Ecto neural progenitor cell (in vitro differentiated cells): ENCODE data around the gene DOCK4.

ENCODE experiments used
- DNase-seq: peaks from one replicate; pipeline ENCODE4 v3.0.0-alpha.2; 2018; ENCODE audit warnings: low spot score

The DOCK4 gene

DNA sequence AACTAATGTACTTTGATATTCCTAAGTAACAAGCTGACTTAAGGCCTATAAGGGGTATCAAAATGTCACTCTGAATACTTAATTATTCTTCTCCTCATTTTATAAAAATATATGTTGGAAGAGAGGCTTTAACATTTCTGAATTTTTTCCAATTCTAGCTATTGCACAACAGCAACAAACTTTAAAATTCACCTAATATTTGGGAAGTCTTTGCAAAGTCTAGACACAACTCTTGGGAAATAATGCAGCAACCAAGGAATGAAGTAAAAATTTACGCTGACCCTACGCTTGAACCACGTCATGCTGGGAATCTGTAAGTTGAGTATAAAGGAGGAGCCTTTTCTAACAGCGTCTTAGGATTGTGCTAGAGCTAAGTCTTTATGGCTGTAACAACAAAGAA is 400.0 kb downstream of the DOCK4 start:
- DNase-seq: no peak

DNA sequence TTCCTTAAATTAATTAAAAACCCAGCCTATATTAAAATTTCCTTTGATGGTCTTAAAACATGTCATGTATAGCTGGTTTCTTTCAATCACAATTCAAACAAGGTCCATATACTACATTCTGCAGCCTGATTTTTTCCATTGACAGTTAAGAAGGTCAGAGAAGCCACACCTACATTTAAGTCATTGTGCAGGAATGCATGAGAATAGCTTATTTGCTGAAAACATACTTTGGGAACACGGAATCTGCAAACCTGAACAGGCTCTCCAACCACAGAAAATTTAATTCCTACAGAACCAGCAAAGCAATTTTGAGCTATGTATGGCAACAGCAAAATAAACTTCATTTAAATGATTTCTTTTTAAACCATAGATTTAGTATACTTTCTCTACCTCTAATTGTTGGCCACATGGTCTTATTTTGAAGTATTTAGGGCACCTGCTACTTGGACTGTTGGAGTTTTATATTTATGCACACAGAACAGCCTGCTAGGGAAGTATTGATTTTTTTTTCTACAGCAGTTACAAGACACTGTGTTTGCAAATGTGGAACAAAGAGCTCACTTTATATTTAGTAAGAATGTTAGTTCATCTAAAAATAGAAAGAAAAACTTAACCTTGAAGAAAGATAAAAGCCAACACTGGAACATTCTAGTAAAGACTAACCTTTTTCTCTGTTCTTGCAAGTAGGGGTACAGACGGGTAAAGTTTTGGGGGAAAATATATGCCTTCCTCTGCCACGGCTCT is 403.0 kb downstream of the DOCK4 start:
- no peak for DNase-seq

DNA sequence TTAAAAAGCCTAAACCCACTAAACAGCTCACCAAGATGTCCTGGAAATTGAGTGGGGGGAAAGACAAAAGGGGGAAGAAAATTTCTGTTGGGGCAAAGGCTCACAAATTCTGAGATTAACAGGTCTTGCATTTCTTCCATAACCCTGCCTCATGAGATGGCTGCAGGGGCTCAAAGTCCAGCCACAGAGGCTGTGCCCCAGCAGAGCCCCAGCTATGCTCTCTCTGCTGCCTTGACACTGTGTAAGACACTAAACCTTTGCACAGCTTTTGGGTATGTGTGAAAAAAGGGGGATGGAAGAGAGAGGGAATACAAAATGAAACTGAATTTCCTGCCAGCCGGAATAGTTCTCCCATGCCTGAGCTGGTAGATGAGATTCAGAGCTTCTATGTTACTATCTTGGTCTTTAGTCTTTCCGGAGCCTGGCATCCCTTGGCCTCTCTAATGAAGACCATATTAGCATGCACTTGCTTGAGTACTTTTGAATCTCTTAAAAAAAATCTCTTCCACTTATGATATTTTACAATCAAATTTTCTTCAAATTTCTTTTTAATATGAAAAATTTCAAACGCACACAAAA is 403.9 kb downstream of the DOCK4 start:
- DNase-seq: no peak

DNA sequence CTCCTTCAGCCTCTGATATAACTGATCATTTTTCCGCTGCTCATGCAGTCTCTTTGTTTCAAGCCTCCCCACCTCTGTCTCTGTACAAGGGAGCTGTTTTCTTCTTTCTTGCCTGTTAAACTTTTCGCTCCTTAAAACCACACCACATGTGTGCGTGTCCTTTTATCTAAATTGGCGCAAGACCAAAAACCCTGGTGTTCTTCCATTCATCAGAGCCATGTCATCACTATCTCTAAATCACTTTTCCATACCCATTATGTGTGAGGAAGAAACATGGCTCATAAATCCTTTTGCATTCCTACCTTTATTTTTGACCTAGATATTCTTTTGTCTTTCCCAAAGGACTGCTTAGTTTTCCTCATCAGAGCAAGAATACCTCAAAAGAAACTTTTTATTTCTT is 404.9 kb downstream of the DOCK4 start:
- DNase-seq: no peak

DNA sequence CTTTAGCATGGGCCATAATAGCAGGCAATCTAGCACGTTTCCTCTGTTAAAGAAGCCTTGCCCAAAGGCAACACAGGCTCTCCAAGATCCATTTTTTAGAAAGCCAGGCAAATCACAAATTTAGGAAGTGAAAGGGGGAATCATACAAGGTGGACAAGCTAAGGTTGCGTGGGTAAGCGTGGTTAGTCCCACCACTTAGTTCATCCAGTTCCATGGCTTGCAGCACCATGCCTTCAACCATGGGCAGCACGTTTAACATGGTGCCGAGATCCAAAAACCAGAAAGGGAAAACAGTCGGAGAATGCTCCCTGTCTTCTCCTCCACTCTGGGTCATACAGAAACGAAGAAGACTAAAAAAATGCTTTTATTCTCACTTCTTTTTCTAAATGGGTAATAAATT is 409.5 kb downstream of the DOCK4 start:
- no peak for DNase-seq

DNA sequence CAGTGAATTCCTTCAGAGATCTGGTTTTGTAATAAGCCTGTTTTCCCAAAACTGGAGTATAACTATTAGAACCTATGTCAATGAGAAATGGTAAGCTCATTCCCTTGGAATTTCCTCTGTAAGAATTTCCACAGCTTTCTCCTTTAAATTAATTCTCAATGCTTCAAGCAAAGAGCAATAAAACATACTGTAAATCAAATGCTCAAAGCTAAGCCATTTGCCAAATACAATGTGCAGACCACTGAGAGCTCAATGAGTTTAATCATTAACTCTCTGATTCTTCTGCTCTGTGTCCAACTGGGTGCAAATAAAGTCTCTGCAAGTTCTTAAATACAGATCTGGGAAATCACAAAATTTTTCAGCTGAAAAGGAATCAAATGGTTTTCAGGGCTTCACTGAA is 416.3 kb downstream of the DOCK4 start:
- no peak for DNase-seq

DNA sequence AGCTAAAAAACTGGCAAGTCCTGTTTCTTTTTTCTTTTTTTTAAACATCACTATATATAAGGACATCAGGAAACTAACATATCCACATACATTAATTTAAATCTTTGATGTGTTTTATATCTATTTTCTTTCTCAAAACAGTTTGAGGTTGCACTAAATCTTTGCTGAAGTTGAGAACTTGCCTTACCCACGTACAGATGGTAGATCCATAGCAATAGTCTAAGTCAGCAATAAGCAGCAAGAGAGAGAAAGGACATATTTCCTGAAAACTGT is 417.2 kb downstream of the DOCK4 start:
- no peak for DNase-seq

DNA sequence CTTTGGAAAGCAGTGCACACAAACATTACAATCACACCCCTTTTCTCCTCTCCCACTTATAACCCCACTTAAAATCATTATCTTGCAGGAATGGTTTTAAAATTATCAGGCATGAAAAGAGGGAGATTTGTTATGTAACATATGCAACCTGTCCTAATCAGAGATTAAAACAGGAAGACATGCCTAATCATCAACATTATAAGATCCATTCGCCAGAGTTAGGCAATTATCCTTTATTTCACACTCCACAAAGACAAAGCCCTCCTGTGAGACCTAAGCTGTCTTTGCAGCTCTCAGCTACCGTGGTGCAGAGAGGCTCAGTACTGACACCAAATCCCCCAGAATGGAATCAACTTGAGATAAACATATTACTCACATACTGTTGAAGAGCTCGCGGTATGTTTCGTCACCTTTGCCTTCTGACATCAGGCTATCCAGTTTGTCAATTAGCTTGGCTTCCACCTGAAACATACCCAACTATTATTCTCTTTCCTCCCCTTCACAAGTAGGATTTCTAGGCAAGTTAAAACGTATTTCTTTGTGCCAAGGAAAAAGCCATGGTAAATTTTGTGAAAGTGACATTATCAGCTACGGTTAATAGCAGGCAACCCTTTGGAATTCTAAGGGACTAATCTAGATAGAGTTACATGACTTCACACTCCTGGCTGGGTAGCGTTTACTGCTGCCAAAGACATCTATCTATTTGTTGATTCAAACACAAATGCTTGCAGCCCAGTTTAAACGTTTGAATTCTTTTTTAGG is 417.7 kb downstream of the DOCK4 start:
- DNase-seq: no peak

DNA sequence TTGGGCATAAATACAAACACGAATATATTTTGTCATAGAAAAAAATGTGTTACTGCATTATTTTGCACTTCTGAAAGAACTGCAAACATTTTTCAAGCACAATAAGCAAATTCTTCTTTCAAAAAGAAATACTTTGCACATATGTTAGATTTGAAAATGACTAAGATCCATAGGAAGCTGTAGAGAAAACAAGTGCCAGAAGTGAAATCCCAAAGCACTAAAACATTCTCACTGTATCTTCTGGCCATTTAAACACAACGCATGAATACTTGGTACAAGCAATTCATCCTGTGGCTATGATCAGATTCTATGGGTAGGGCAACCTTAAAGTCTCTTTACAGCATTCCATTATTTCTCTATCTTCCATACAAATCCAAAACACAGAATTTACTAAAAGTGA is 418.5 kb downstream of the DOCK4 start:
- DNase-seq: no peak

DNA sequence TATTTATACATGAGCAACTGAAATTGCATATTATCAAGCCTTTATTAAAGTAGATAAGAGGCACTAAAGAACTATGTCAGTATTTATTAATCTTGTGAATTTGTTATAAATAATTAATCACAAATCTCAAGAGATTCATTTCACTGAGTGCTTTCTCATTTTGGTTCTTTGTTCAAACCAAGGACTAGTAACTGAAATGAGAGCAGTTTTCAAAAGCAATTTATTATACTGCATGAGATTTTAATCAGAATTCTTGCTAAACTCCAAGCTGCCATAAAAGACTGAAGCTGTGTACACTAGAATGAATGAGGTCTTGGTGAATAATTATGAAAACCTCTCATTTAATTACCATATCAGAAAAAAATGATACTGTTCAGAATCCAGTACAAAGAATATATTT is 419.1 kb downstream of the DOCK4 start:
- no peak for DNase-seq

DNA sequence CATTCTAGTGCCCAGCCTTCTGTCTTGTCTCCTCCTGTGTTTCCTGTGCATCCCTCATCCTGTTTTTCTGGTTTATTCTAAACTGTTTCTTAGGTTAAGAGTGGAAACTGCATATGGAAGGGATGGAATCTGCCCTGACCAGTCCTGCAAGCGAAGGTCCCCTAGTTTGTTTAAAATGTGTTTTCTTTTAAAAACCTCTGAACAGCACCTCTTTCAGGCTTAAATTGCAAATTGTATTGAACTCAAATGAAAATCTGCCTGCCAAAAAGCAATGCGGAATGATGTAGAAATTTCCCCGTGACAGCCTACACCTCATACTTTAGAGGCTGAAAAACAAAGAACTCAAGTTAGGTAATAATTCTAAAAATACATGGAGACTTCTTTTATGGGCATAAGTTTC is 421.1 kb downstream of the DOCK4 start:
- DNase-seq: no peak

DNA sequence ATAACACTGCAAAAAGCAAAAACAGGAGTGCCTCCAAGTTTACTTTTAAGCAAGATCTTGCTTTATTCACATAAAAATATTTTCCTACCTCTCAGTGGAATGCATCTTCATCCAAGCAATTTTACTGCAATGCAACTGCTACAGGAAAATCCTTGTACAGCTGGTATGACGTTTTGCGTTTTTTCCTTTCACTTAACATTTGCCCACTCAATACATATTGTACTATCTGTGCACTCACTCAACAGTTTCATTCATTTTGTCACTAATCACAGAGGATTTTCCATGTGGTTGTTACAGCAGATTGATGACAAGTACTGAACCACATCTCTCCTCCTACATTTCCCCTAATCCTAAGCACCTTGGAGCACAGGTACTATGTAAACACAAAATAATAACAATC is 421.9 kb downstream of the DOCK4 start:
- DNase-seq: no peak

DNA sequence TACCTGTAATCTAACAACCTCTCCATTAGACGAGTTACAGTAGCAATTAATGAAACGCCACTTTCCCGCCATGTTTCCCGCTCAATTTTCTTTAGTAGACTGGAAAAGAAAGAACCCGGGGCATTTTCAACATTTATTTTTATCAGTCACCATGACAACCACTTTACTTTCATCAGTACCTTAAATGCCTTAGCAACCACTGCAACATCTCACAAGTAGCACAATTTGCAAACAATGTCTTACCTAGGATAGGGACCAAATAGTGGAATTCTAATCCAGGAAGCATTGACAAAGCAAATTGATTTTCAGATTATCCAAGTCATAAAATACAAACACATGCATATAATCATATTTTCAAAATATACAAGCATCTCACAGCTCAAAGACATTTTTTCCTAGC is 422.3 kb downstream of the DOCK4 start:
- no peak for DNase-seq

DNA sequence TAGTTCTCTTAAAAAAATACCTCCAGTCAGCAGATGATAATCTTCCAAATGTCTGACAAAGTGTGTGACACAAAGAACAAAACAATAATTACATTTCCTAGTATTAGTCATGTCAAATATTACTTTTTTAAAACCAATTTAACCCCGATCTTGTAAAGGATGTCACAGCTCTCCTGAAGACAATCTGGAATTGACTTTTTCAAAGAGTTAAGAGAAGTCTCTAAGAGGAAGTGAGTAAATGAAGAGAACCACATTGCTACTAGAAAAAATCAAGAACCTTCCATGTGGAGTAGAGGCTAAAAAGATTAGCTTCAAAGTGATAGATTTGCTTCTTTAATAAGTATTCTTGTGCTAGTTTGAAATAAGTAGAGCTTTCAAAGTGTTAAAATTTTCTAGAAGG is 425.7 kb downstream of the DOCK4 start:
- no peak for DNase-seq

DNA sequence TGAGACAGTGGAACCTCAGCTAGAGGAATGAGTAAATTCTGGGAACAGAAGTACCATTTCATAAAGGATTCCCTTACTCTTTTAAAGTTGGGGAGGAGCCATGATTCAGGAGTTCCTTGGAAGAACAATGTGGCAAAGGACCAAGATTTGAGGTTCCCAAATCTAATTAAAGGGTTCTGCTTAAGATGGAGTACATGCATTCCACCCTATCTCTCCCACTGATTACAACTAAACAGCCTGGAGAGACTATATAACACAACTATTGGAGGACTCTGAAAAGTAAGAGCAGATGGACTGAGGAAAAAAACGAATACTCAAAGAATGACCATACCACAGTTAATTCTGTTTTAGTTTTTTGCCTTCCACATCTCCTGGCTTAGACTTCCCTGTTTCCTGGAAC is 431.0 kb downstream of the DOCK4 start:
- no peak for DNase-seq

DNA sequence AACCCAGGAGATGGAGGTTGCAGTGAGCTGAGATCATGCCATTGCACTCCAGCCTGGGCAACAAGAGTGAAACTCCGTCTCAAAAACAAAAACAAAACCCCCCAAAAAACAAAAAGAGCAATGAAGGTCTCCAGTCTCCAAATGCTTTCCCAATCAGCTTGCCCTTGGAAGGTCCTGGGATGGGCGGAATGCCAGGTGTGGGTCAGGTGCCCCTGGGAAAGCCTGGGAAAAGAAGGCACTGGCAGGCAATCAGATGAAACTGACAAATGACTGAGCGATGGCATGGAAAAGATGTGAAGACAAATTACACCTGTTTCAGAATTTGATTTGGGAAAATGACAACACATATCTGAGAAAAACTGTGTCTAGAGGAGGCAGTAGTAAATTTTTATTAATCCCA is 433.5 kb downstream of the DOCK4 start:
- no peak for DNase-seq

DNA sequence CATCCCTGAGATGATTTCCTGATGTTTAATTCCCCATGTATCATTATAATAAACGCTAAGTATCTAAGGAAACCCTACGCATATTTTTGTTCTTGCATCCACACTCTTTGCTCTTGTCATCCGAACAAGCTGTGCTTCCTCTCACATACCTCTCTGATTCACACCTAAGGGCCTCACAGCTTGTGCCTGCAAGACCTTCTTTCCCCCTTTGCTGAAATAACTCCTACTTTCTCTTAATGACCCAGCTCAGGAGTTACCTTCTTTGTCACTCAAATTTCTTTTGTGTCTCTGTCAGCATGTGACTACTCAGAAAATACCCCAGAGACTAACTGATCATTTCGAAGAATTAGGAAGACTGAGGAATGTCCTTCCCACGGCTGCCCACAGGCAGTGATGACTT is 434.6 kb downstream of the DOCK4 start:
- no peak for DNase-seq

DNA sequence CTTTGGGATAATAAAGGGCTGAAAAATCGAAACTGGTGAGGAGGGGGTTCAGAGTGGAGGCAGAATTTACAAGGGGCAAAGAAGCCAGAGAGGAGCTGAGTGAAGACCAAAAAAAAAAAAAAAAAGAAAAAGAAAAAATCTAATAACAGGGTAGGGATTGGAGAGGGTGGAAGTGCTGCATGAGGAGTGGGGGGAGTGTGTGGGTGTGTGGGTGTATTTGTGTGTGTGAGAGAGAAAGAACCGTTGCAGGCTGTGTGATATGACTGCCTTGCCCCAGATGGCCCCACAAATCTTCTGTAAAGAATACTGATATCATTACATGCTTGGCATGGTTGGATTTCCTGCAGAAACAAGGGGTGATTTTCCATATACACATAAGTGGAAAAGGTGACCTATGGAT is 436.1 kb downstream of the DOCK4 start:
- no peak for DNase-seq

DNA sequence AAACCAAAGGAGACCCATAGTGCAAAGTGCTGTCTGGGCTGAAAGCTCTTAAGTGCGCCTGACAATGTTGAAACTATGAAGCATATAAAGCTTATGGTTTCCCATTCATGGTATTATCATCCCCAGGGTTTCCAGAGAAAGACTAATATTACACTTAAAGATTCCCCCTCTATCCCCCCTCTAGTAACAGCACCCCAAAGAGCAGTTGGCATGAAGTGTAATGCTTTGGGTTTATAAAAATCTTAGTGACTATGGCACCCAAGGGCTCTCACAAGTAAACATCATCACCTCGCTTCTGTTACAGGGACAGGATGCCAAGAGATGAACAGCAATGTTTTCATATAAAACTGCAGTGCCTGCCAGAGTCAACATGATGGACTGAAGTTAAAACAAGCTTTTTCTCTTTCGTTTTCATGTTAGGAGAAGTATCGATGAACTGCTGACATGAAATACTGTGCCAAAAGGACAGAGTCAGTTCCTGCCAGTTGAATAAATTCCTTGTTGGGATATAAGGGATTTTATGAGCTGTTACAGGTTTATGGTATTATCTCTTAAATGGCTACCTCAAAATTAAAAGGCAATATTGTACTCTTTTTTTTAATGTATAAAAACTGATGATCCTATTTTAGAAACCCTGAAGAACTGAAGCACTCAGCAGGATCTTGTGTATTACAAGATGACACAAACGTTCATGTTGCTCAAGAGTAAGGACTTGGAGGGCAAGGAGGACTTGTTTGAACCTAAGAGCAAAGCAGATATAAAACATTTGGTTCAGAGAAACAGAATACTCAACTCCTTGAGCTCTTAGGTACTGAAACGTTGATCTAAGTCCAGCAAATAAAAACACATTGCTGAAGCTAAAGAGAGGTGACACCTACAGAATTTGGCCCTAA is 440.2 kb downstream of the DOCK4 start:
- no peak for DNase-seq

DNA sequence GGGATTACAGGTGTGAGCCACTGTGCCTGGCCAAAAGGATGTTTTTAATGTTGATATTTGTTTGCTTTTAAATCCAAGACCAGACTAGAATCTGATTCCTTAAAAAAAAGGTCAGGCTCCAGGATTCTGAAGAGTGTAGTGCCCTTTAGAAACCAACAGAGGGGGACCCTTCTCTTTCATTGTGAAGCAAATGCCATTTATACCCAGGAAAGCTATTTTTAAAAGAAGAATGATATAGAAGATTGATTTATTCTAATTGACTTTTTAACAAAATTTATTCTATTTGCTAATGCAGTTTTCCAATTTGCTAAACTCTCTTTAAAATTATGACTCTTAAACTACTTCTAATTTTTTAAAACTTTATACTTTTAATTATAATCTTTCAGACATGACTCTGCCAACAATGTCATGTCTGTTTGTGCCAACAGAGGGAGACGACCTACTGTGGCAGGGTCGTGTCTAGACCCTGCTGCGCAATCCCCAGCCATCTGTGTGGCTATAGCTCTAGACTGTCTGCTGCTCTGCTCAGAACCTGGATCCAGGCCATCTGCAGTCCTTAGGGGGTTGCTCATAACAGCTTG is 442.9 kb downstream of the DOCK4 start:
- no peak for DNase-seq

DNA sequence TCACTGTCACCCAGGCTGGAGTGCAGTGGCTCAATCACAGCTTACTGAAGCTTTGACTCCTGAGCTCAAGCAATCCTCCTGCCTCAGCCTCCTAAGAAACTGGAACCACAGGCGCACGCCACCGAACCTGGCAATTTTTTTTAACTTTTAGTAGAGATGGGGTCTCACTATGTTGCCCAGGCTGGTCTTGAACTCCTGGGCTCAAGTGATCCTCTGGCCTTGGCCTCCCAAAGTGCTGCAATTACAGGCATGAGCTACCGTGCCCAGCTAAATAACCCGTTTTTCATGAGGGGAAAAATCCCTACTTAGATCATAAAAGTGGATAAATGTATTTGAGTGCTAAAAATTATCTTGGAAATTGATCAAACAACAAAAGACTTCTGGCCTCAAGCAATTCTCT is 443.4 kb downstream of the DOCK4 start:
- no peak for DNase-seq

DNA sequence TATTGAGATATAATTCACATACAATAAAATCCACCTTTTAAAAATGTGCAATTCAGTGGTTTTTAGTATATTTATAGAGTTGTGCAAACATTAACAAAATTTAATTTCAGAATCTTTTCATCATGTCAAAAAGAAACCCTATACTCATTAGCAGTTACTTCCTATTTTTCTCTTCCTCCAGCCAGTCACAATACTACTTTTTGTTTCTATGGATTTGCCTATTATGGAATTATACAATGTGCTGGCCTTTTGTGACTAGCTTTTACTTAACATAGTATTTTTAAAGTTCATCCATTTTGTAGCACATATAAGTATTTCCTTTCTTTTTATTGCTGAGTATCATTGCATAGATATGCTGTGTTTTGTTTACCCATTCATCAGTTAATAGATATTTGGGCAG is 444.0 kb downstream of the DOCK4 start:
- no peak for DNase-seq
